Measurements from ENCODE around the gene HKDC1.
"Not testable (repeated sequence)": the region's sequence is repeated elsewhere in the genome, so short reads cannot be mapped to it uniquely, and the experiment has no call there.

DNA sequence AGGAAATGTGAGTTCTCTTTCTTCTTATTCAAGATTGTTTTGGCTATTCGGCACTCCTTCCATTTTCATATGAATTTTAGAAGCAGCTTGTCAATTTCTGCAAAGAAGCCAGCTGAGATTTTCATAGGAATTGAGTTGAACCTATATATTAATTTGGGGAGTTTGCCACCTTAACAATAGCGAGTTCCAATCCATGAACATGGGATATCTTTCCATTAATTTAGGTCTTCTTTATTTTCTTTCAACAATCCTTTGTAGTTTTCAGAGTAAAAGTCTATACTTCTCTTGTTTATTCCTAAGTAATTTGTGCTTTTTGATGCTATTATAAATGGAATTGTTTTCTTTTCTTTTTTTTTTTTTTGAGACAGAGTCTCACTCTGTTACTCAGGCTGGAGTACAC is 31.3 kb downstream of the HKDC1 start:
- TF ChIP-seq, protein P1, sequence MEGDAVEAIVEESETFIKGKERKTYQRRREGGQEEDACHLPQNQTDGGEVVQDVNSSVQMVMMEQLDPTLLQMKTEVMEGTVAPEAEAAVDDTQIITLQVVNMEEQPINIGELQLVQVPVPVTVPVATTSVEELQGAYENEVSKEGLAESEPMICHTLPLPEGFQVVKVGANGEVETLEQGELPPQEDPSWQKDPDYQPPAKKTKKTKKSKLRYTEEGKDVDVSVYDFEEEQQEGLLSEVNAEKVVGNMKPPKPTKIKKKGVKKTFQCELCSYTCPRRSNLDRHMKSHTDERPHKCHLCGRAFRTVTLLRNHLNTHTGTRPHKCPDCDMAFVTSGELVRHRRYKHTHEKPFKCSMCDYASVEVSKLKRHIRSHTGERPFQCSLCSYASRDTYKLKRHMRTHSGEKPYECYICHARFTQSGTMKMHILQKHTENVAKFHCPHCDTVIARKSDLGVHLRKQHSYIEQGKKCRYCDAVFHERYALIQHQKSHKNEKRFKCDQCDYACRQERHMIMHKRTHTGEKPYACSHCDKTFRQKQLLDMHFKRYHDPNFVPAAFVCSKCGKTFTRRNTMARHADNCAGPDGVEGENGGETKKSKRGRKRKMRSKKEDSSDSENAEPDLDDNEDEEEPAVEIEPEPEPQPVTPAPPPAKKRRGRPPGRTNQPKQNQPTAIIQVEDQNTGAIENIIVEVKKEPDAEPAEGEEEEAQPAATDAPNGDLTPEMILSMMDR (IDR thresholded peaks at IDR 0.05) = not testable (repeated sequence)
- not testable (repeated sequence) for TF ChIP-seq ZFX (IDR thresholded peaks at IDR 0.05; ENCODE audit: borderline replicate concordance)
